GM23248 (cell line): ENCODE data around the gene PLIN1.

ENCODE experiments used
- EZH2 ChIP-seq: fragments of 200-600 bp; sonication (generic); IDR thresholded peaks from 2 replicates; pipeline ENCODE4 v1.6.1; 2018; ENCODE audit warnings: antibody characterized with exemption, mild to moderate bottlenecking; ENCODE audit not compliant: insufficient read depth, poor library complexity, severe bottlenecking
- EZH2phosphoT487 ChIP-seq: fragments of 200-600 bp; sonication (generic); IDR thresholded peaks from 2 replicates; pipeline ENCODE4 v1.6.1; 2018; ENCODE audit warnings: antibody characterized with exemption, moderate library complexity, mild to moderate bottlenecking, low read depth; ENCODE audit not compliant: insufficient read depth

GRCh38 chr15:89707577-89707976 lies 28.4 kb upstream of the PLIN1 start:
- TF ChIP-seq EZH2 (no peak), EZH2phosphoT487 (no peak)
